ENCODE measurements around the gene NUP98. TPM values are rescaled to one million over a fixed set of nuclear protein-coding genes. Genes with fewer than 3 reads are reported as not detected.
A peak's percentile ranks its signal among the peaks of the same experiment; 100 is the strongest.

The NUP98 gene
- total and polyA plus RNA-seq, 2 experiments from 2014 or later = 20.4 to 110 TPM

DNA sequence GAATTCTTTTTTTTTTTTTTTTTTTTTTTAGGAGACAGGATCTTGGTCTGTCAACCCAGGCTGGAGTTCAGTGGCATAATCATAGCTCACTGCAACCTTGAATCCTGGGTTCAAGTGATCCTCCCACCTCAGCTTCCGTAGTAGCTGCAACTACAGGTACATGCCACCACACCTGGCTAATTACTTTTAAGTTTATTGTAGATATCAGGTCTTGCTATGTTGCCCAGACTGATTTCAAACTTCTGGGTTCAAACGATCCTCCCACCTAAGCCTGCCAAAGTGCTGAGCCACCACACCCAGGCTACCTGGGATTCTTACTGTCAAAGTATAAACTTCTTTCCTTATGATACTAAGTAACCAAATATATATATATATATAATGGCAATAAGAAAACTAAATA is 75.3 kb downstream of the NUP98 start:
- peaks cover 79% of the 10 kb centered on the region for H3K36me3 ChIP-seq
- DNase-seq (ENCODE audit: low read depth in 1 of 2, low spot score in 1 of 2) = no peak
- H3K9me3 ChIP-seq (ENCODE audit: low read depth) = no peaks in the 10 kb centered on the region
- TF ChIP-seq, protein P1, sequence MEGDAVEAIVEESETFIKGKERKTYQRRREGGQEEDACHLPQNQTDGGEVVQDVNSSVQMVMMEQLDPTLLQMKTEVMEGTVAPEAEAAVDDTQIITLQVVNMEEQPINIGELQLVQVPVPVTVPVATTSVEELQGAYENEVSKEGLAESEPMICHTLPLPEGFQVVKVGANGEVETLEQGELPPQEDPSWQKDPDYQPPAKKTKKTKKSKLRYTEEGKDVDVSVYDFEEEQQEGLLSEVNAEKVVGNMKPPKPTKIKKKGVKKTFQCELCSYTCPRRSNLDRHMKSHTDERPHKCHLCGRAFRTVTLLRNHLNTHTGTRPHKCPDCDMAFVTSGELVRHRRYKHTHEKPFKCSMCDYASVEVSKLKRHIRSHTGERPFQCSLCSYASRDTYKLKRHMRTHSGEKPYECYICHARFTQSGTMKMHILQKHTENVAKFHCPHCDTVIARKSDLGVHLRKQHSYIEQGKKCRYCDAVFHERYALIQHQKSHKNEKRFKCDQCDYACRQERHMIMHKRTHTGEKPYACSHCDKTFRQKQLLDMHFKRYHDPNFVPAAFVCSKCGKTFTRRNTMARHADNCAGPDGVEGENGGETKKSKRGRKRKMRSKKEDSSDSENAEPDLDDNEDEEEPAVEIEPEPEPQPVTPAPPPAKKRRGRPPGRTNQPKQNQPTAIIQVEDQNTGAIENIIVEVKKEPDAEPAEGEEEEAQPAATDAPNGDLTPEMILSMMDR (IDR thresholded peaks at IDR 0.05; ENCODE audit: low read depth, low read length) = no peak
- H3K4me3 ChIP-seq = no peak overlapping the region
- no peak overlapping the region for H3K27ac ChIP-seq
- no peaks in the 10 kb centered on the region for H3K27me3 ChIP-seq
- no peaks in the 10 kb centered on the region for H3K4me1 ChIP-seq (ENCODE audit: low read depth)

DNA sequence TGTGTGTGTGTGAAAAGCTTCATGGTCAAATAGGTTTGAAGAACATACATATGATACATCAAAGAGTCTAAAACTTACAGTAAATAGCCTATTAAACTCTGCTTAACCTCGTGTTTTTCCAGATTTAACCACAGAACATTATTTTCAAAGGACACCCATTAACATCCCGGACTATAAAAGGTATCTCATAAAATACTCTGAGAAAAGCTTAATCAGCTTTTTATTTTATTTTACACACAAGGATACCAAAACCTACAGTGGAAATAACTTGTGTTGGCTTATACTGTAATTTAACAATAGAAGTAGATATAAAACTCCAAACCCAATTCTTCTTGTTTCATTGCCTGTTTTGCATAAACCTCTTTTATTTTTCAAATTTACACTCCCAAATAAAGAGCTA is 76.4 kb downstream of the NUP98 start:
- TF ChIP-seq, protein P1 (IDR thresholded peaks at IDR 0.05; ENCODE audit: low read depth, low read length) = no peak
- H3K27ac ChIP-seq = no peak overlapping the region
- no peaks in the 10 kb centered on the region for H3K27me3 ChIP-seq
- H3K4me1 ChIP-seq (ENCODE audit: low read depth) = no peaks in the 10 kb centered on the region
- H3K4me3 ChIP-seq = no peak overlapping the region
- peaks cover 82% of the 10 kb centered on the region for H3K36me3 ChIP-seq
- no peaks in the 10 kb centered on the region for H3K9me3 ChIP-seq (ENCODE audit: low read depth)
- DNase-seq (ENCODE audit: low read depth in 1 of 2, low spot score in 1 of 2) = no peak

DNA sequence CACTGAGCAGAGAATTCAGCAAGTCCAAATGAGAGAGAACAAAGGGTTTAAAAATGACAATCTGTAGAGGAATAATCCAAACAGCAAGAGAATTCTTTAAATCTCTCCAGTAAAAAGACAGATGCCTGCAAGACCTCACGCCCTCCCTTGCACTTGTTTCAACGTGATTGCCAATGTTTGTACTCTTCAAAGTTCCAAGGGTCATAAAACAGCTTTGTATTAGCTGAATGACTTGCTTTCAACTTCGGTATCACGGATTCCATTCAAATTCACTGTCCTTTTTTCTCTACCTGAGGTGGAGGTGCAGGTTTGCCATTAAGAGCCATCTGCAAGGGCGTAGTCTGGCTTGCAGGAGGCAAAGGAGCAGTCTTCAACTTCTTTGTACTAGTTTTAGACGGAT is 85.1 kb downstream of the NUP98 start:
- no peak for DNase-seq (ENCODE audit: low read depth in 1 of 2, low spot score in 1 of 2)
- H3K4me3 ChIP-seq = no peak overlapping the region
- no peaks in the 10 kb centered on the region for H3K4me1 ChIP-seq (ENCODE audit: low read depth)
- H3K36me3 ChIP-seq = peaks cover 49% of the 10 kb centered on the region
- H3K9me3 ChIP-seq (ENCODE audit: low read depth) = no peaks in the 10 kb centered on the region
- TF ChIP-seq, protein P1 (IDR thresholded peaks at IDR 0.05; ENCODE audit: low read depth, low read length) = no peak
- H3K27me3 ChIP-seq = no peaks in the 10 kb centered on the region
- no peak overlapping the region for H3K27ac ChIP-seq

DNA sequence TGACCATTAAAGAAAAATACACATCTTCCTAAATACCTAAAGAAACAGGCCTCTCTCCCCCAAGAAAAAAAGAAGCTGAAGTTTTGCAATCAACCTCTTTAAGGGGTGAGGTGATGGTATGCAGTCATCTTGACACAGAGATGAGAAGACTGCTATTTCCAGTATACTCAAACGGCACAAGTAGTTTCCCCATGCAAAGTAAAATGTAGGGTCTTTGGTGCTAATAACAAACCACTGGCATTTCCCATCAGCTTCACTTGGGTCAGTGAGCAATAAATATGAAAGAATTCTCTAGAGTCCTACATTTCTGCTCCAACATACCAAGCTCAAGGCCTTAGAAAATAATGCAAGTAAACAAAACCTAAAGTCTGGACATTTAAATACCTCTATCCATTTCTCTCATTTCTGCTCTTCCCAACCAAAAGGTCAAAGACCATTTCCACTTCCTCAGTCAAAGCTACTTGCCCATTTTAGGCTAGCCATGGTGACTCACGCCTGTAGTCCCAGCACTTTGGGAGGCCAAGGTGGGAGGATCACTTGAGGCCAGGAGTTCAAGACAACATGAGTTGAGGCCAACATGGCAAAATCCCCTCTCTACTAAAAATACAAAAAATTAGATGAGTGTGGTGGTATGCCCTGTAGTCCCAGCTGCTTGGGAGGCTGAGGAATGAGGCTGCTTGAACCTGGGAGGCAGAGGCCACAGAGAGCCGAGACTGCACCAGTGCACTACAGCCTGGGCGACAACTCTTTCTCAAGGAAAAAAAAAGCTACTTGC is 86.7 kb downstream of the NUP98 start:
- Histone ChIP-seq H3K4me3 (no peak overlapping the region), H3K4me1 (ENCODE audit: low read depth) (no peaks in the 10 kb centered on the region), H3K27ac (no peak overlapping the region), H3K27me3 (no peaks in the 10 kb centered on the region), H3K36me3 (peaks cover 42% of the 10 kb centered on the region), H3K9me3 (ENCODE audit: low read depth) (no peaks in the 10 kb centered on the region)
- TF ChIP-seq, protein P1 (IDR thresholded peaks at IDR 0.05; ENCODE audit: low read depth, low read length) = no peak
- DNase-seq (ENCODE audit: low read depth in 1 of 2, low spot score in 1 of 2) = peak in 1 of 2 donors; percentile 35

DNA sequence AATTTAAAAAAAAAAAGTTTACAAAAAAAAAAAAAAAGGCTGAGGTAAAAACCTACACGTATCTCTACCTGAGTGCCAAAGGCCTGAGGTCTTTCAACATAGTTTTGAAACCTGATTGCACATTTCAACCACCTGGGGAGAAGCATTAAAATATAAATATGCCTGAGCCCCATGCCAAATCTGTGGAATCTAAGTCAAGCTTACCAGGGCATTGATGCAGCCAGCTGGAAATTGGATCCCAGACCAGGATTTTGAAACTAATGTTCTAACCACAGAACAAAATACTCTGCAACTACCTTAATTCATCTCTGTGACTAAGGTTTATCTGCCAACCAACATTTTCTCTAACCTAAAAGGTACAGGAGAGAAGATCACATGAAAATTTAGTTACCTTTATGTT is 87.4 kb downstream of the NUP98 start:
- Histone ChIP-seq H3K36me3 (peaks cover 46% of the 10 kb centered on the region), H3K4me1 (ENCODE audit: low read depth) (no peaks in the 10 kb centered on the region), H3K27ac (peak overlapping the region; percentile 22), H3K27me3 (no peaks in the 10 kb centered on the region), H3K9me3 (ENCODE audit: low read depth) (no peaks in the 10 kb centered on the region), H3K4me3 (no peak overlapping the region)
- TF ChIP-seq, protein P1 (IDR thresholded peaks at IDR 0.05; ENCODE audit: low read depth, low read length) = no peak
- DNase-seq (ENCODE audit: low read depth in 1 of 2, low spot score in 1 of 2) = peak in 1 of 2 donors; percentile 20

Data from cardiac muscle cell (in vitro differentiated cells and primary cell).